Sigmoid colon (tissue), 7 donors: Measurements from ENCODE around the gene MEGF11. TPM values are rescaled to one million over a fixed set of nuclear protein-coding genes. Genes with fewer than 3 reads are reported as not detected.

Source experiments
- DNase-seq: peaks from one replicate; pipeline ENCODE4 v3.0.0-alpha.2; 2019
- H3K27ac ChIP-seq, 4 donors: fragments of 200-600 bp; sonication (generic); one replicate each; pipeline ENCODE4 v1.5.1; 2016 to 2019; ENCODE audit warnings: mild to moderate bottlenecking in 1 of 4
- H3K27me3 ChIP-seq, 3 donors: fragments of 200-600 bp; sonication (generic); one replicate each; pipeline ENCODE4 v1.5.1; 2019; ENCODE audit warnings: mild to moderate bottlenecking in 1 of 3
- H3K36me3 ChIP-seq, 4 donors: fragments of 200-600 bp; sonication (generic); one replicate each; pipeline ENCODE4 v1.5.1; 2016 to 2019
- H3K4me1 ChIP-seq, 4 donors: fragments of 200-600 bp; sonication (generic); one replicate each; pipeline ENCODE4 v1.5.1; 2017 to 2019
- H3K4me3 ChIP-seq, 4 donors: fragments of 200-600 bp; sonication (generic); one replicate each; pipeline ENCODE4 v1.5.1; 2017 to 2019; ENCODE audit warnings: mild to moderate bottlenecking in 2 of 4, moderate library complexity in 1 of 4
- H3K9me3 ChIP-seq, 4 donors: fragments of 200-600 bp in 3 of 4; sonication (generic) in 3 of 4; one replicate each; pipeline versions ENCODE4 v1.5.1 to v1.6.1; 2013 to 2019
- EP300 ChIP-seq, 4 donors: sonication (generic); formaldehyde crosslinking; IDR thresholded peaks; one replicate each; pipeline ENCODE4 v1.6.1; 2017; ENCODE audit warnings: antibody characterized with exemption in 4 of 4
- POLR2A ChIP-seq, 2 donors: fragments of 450-650 bp; IDR thresholded peaks; one replicate each; pipeline ENCODE4 v1.6.1; 2016; ENCODE audit warnings: antibody characterized with exemption in 2 of 2, mild to moderate bottlenecking in 2 of 2, moderate library complexity in 2 of 2
- POLR2AphosphoS5 ChIP-seq, 4 donors: sonication (generic); formaldehyde crosslinking; IDR thresholded peaks; one replicate each; pipeline ENCODE4 v1.6.1; 2017; ENCODE audit warnings: antibody characterized with exemption in 4 of 4
- WGBS, 2 donors: extraction: QIAGEN DNeasy Blood & Tissue Kit; methylation state at CpG; one replicate each; pipeline ENCODE4 v1.1.7; 2013; 5-methylcytosine and 5-hydroxymethylcytosine counted together
- intact Hi-C: fragments of 100-400 bp; cut with DNase I; formaldehyde crosslinking; loops from one replicate; pipeline ENCODE4 v1.15.1; 2023
- polyA plus RNA-seq, 3 donors: library from polyadenylated mRNA; stranded (reverse); fragments of 200-250 nt; gene quantifications; one replicate each; pipeline ENCODE4 v1.2.3, GENCODE V29; 2013
- total RNA-seq, 4 donors: library from RNA; depleted of rRNA; stranded (reverse); fragments of >200 nt; gene quantifications; one replicate each; pipeline ENCODE4 v1.1.0, GENCODE V29; 2016
- TF ChIP-seq, protein P1 (sequence below), 4 experiments: fragments of 450-650 bp in 3 of 4; fragments of 200-600 bp in 1 of 4; IDR thresholded peaks; one replicate each; pipeline ENCODE4 v1.5.1; 2016 to 2019; ENCODE audit warnings: antibody characterized with exemption in 4 of 4, mild to moderate bottlenecking in 3 of 4, moderate library complexity in 2 of 4
- donor health status: healthy with polysubstance abuse.
- donor health status: Bipolar disorder and iron deficiency.
- donor health status: healthy.

The MEGF11 gene
- total and polyA plus RNA-seq, 7 donors: 0.04 TPM; not detected in 6

DNA sequence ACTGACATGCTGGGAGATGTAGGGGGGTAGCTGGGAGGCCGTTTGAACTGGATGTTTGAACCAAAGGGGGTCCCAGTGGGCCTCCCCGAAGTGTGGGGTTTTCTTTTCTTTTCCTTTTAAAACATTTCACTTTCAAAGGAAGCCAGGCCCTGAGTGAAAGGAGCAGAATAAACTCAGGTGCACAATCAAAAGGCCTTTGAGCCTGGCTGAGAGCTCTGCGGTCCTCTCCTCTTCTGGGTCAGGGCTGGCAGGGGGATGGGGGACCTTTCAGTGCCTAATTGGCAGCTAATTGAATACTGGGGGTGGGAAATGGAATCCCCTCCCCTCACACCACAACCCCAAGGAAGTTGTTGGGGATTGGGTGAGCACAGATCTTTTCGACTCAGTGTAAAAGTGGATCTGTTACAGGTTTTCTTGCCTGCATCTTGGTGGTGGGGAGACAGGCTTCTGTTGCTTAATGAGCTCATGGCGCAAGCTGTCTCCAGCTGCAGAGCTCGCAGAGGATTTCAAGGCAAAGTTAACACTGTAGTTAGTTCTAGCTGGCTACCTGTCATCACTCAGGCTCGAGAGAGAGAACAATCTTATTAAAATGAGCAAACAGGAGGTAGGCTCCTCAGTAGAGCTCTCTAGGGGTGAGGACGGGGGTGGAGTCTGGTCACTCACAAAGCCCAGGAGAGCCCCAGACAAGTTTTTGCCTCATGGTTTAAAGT is 251.7 kb downstream of the MEGF11 start:
- Histone ChIP-seq H3K27me3 (peaks cover 0 to 11% (median 0%) of the 10 kb centered on the region in 3 donors), H3K36me3 (no peaks in the 10 kb centered on the region), H3K4me1 (no peaks in the 10 kb centered on the region), H3K4me3 (no peak overlapping the region), H3K9me3 (no peaks in the 10 kb centered on the region), H3K27ac (no peak overlapping the region)
- TF ChIP-seq POLR2AphosphoS5 (IDR thresholded peaks at IDR 0.05) (no peak), EP300 (IDR thresholded peaks at IDR 0.05) (no peak), POLR2A (IDR thresholded peaks at IDR 0.05) (no peak)
- TF ChIP-seq, protein P1, sequence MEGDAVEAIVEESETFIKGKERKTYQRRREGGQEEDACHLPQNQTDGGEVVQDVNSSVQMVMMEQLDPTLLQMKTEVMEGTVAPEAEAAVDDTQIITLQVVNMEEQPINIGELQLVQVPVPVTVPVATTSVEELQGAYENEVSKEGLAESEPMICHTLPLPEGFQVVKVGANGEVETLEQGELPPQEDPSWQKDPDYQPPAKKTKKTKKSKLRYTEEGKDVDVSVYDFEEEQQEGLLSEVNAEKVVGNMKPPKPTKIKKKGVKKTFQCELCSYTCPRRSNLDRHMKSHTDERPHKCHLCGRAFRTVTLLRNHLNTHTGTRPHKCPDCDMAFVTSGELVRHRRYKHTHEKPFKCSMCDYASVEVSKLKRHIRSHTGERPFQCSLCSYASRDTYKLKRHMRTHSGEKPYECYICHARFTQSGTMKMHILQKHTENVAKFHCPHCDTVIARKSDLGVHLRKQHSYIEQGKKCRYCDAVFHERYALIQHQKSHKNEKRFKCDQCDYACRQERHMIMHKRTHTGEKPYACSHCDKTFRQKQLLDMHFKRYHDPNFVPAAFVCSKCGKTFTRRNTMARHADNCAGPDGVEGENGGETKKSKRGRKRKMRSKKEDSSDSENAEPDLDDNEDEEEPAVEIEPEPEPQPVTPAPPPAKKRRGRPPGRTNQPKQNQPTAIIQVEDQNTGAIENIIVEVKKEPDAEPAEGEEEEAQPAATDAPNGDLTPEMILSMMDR (IDR thresholded peaks at IDR 0.05): no peak
- WGBS, 2 donors: 29 to 58% methylated on average over 8 of the region's 8 CpGs
- DNase-seq: no peak
- intact Hi-C loops: no loop called here

DNA sequence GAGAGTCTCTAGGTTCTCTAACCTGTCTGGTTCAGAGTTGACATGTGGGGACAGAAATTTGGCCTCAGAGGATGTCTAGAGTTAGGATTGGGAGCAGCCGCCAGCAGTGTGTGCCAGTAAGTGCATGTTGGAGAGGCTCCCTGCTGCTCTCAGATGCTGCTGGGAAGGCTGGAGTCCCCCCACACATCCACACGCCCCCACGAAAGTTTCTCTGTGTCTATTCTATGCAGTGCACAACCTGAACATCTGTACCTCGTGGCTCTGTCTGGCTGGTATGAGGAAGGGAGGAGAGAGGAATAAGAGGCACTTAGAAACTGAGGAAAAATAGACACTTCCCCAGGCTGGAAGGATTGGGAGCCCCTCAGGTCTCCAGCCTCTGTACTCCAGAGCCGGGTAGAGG is 252.5 kb downstream of the MEGF11 start:
- no peaks in the 10 kb centered on the region for H3K36me3 ChIP-seq
- peaks cover 0 to 5% (median 0%) of the 10 kb centered on the region in 3 donors for H3K27me3 ChIP-seq
- intact Hi-C loops: no loop called here
- 67 to 82% methylated on average over 5 of the region's 5 CpGs for WGBS, 2 donors
- no peaks in the 10 kb centered on the region for H3K4me1 ChIP-seq
- H3K4me3 ChIP-seq: no peak overlapping the region
- no peak overlapping the region for H3K27ac ChIP-seq
- TF ChIP-seq, protein P1 (IDR thresholded peaks at IDR 0.05): no peak
- TF ChIP-seq POLR2AphosphoS5 (IDR thresholded peaks at IDR 0.05): no peak
- TF ChIP-seq POLR2A (IDR thresholded peaks at IDR 0.05): no peak
- TF ChIP-seq EP300 (IDR thresholded peaks at IDR 0.05): no peak
- no peak for DNase-seq
- H3K9me3 ChIP-seq: no peaks in the 10 kb centered on the region

DNA sequence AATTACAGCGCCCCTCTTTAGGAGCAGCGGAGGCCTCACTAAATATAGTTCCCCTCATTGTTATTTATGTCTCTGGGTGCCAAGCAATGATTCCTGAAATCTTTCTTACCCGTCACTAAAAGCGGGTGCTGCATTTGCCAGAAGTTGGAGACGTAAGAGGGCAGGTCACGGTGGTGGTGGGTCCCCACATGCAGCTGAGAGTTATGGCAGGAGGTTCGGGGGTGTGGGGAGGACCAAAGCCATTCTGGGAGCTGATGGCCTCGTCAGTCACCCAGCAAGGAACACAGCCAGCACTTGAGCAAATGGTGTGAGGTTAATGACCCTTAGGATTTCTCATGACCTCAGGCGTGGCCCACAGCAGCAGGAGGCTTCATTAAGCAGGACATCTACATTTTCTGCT is 255.1 kb downstream of the MEGF11 start:
- H3K27ac ChIP-seq: no peak overlapping the region
- H3K9me3 ChIP-seq: no peaks in the 10 kb centered on the region
- intact Hi-C loops: no loop called here
- H3K4me3 ChIP-seq: no peak overlapping the region
- no peak for TF ChIP-seq POLR2AphosphoS5 (IDR thresholded peaks at IDR 0.05)
- TF ChIP-seq, protein P1 (IDR thresholded peaks at IDR 0.05): no peak
- no peak for TF ChIP-seq POLR2A (IDR thresholded peaks at IDR 0.05)
- no peak for TF ChIP-seq EP300 (IDR thresholded peaks at IDR 0.05)
- WGBS, 2 donors: 63 to 81% methylated on average over 9 of the region's 9 CpGs
- H3K27me3 ChIP-seq: peaks cover 0 to 24% (median under 1%) of the 10 kb centered on the region in 3 donors
- H3K36me3 ChIP-seq: no peaks in the 10 kb centered on the region
- no peak for DNase-seq
- H3K4me1 ChIP-seq: no peaks in the 10 kb centered on the region

DNA sequence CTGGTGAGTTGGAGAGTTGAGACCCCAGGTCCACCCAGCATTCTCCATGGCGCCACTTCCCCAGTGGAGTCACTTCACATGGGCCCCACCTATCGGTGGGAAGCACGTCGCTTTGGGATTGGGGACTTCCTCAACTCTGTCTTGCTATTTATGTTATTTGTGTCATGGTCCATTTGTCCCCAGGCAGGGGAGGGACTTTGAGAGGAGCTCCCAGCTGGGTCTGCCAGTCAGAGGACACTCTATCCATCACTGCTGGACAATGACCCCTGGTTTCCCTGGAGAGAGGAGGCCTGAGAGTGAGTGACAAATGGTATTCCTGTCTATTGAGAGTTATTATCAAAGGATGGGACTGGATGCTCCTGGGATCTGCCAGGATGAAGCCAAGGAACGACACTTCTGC is 256.6 kb downstream of the MEGF11 start:
- intact Hi-C loops: no loop called here
- Histone ChIP-seq H3K4me1 (no peaks in the 10 kb centered on the region), H3K27ac (no peak overlapping the region), H3K4me3 (no peak overlapping the region), H3K9me3 (no peaks in the 10 kb centered on the region), H3K36me3 (no peaks in the 10 kb centered on the region), H3K27me3 (peaks cover 0 to 37% (median 5%) of the 10 kb centered on the region in 3 donors)
- TF ChIP-seq POLR2A (IDR thresholded peaks at IDR 0.05) (no peak), EP300 (IDR thresholded peaks at IDR 0.05) (no peak), POLR2AphosphoS5 (IDR thresholded peaks at IDR 0.05) (no peak)
- TF ChIP-seq, protein P1 (IDR thresholded peaks at IDR 0.05): no peak
- 69 to 90% methylated on average over 5 of the region's 5 CpGs for WGBS, 2 donors
- no peak for DNase-seq
